Tibial nerve (tissue), 3 donors: Measurements from ENCODE around the gene MYOG.

Experiments
- POLR2A ChIP-seq, 2 donors: fragments of 450-650 bp; IDR thresholded peaks; one replicate each; pipeline ENCODE4 v1.6.1; 2017; ENCODE audit warnings: antibody characterized with exemption in 2 of 2, mild to moderate bottlenecking in 2 of 2, moderate library complexity in 2 of 2
- TF ChIP-seq, protein P1 (sequence below), 5 experiments: fragments of 200-600 bp in 3 of 5; fragments of 450-650 bp in 2 of 5; sonication (generic) in 3 of 5; IDR thresholded peaks; one replicate each; pipeline ENCODE4 v1.5.1; 2016 to 2019; ENCODE audit warnings: antibody characterized with exemption in 5 of 5, mild to moderate bottlenecking in 3 of 5, moderate library complexity in 2 of 5

- TF ChIP-seq, protein P1, sequence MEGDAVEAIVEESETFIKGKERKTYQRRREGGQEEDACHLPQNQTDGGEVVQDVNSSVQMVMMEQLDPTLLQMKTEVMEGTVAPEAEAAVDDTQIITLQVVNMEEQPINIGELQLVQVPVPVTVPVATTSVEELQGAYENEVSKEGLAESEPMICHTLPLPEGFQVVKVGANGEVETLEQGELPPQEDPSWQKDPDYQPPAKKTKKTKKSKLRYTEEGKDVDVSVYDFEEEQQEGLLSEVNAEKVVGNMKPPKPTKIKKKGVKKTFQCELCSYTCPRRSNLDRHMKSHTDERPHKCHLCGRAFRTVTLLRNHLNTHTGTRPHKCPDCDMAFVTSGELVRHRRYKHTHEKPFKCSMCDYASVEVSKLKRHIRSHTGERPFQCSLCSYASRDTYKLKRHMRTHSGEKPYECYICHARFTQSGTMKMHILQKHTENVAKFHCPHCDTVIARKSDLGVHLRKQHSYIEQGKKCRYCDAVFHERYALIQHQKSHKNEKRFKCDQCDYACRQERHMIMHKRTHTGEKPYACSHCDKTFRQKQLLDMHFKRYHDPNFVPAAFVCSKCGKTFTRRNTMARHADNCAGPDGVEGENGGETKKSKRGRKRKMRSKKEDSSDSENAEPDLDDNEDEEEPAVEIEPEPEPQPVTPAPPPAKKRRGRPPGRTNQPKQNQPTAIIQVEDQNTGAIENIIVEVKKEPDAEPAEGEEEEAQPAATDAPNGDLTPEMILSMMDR (IDR thresholded peaks at IDR 0.05) = no peak
- no peak for TF ChIP-seq POLR2A (IDR thresholded peaks at IDR 0.05)
Measured at GRCh38 chr1:203081465-203082230, 4.2 kb downstream of the MYOG start.
